ENCODE measurements around the gene KRT15. TPM values are rescaled to one million over a fixed set of nuclear protein-coding genes. Genes with fewer than 3 reads are reported as not detected.

KRT15 gene
- total and polyA plus RNA-seq, 4 donors = 0.14 TPM; not detected in 3

DNA sequence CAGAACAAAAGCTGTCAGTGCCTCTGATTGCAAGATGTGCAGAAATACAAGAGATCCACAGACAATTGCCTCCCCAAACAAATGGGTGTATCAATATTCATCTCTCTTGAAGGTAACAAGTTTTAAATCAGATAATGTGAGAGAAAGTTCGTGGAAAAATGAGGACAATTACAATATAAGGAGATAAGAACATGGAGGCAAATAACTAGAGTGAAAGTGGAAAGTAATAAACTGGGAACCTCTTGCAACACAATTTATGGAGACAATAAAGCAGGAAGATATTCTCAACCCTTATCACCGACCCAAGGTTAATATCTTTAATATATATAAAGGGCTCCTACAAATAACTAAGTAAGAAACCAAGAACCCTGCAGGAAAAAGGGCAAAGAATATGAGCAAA is 23.7 kb upstream of the KRT15 start:
- no peak overlapping the region for H3K9ac ChIP-seq (ENCODE audit: low read depth in 1 of 2, low read length in 2 of 2)
- no peaks in the 10 kb centered on the region for H3K4me1 ChIP-seq (ENCODE audit: control insufficient read depth in 4 of 4, insufficient read depth in 4 of 4, low read length in 3 of 4)
- H3K9me3 ChIP-seq (ENCODE audit: control insufficient read depth in 4 of 4, low read length in 3 of 4) = peaks cover 0 to 3% (median under 1%) of the 10 kb centered on the region in 4 donors
- 47% methylated on average over 2 of the region's 2 CpGs for WGBS
- peaks cover 0 to 2% (median 0%) of the 10 kb centered on the region in 4 donors for H3K27me3 ChIP-seq (ENCODE audit: control insufficient read depth in 4 of 4, insufficient read depth in 4 of 4, low read length in 3 of 4)
- H3K27ac ChIP-seq (ENCODE audit: low read depth in 1 of 2, low read length in 2 of 2) = no peak overlapping the region
- no peak for DNase-seq (ENCODE audit: low spot score)
- no peak overlapping the region for H3K4me3 ChIP-seq (ENCODE audit: low read depth in 1 of 3, low read length in 3 of 3)
- TF ChIP-seq RAD21 (IDR thresholded peaks at IDR 0.05) (no peak), GABPA (IDR thresholded peaks at IDR 0.05 in 1 of 2, conservative IDR thresholded peaks at IDR 0.05 in 1 of 2) (no peak), TAF1 (conservative IDR thresholded peaks at IDR 0.05) (no peak), REST (IDR thresholded peaks at IDR 0.05) (no peak), HNF4A (conservative IDR thresholded peaks at IDR 0.05) (no peak), FOXA1 (IDR thresholded peaks at IDR 0.05) (no peak), NR2F2 (IDR thresholded peaks at IDR 0.05) (no peak), YY1 (IDR thresholded peaks at IDR 0.05) (no peak)
- TF ChIP-seq, protein P1, sequence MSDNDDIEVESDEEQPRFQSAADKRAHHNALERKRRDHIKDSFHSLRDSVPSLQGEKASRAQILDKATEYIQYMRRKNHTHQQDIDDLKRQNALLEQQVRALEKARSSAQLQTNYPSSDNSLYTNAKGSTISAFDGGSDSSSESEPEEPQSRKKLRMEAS (IDR thresholded peaks at IDR 0.05) = no peak
- no peaks in the 10 kb centered on the region for H3K36me3 ChIP-seq (ENCODE audit: control insufficient read depth in 4 of 4, insufficient read depth in 3 of 4, low read depth in 1 of 4, low read length in 3 of 4)

DNA sequence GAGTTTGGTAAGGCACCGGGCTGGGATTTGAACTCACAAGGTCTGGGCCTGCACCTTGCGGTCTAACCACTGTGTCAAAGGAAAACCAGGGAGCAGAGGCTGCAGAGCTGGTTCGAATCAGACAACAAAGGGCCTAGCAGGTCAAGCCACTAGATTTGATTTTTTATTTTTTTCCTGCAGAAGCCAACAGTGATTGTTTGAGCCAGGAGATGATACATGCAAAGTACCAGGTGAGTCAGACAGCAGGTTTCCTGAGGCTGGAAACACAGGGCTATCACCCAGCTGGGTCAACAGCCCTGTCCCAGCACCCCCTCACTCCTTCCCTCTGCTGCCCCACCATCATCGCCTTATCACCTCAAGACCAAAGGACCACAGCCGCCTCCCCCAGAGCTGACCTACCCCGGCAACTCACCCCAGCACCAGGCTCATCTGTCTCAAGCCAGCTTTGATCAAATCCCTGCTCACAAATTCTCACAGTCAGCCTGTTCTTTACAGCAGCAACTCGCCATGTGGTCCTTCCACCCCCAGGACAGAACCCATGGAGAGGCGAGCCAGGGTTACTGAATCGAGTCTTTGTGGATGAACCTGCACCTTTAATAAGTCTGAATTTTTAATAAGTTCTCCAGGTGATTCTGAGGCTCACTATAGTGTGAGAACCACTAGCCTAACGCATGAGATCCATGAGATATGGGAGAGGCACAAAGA is 22.4 kb upstream of the KRT15 start:
- Histone ChIP-seq H3K36me3 (ENCODE audit: control insufficient read depth in 4 of 4, insufficient read depth in 3 of 4, low read depth in 1 of 4, low read length in 3 of 4) (no peaks in the 10 kb centered on the region), H3K4me3 (ENCODE audit: low read depth in 1 of 3, low read length in 3 of 3) (no peak overlapping the region), H3K9ac (ENCODE audit: low read depth in 1 of 2, low read length in 2 of 2) (no peak overlapping the region), H3K9me3 (ENCODE audit: control insufficient read depth in 4 of 4, low read length in 3 of 4) (no peaks in the 10 kb centered on the region), H3K27ac (ENCODE audit: low read depth in 1 of 2, low read length in 2 of 2) (no peak overlapping the region), H3K4me1 (ENCODE audit: control insufficient read depth in 4 of 4, insufficient read depth in 4 of 4, low read length in 3 of 4) (no peaks in the 10 kb centered on the region), H3K27me3 (ENCODE audit: control insufficient read depth in 4 of 4, insufficient read depth in 4 of 4, low read length in 3 of 4) (peaks cover 0 to 2% (median 0%) of the 10 kb centered on the region in 4 donors)
- DNase-seq (ENCODE audit: low spot score) = no peak
- TF ChIP-seq RAD21 (IDR thresholded peaks at IDR 0.05) (no peak), RXRA (IDR thresholded peaks at IDR 0.05) (no peak), FOXA2 (IDR thresholded peaks at IDR 0.05) (no peak), SP1 (IDR thresholded peaks at IDR 0.05) (no peak), HNF4G (IDR thresholded peaks at IDR 0.05) (no peak), JUND (IDR thresholded peaks at IDR 0.05) (no peak), HNF4A (conservative IDR thresholded peaks at IDR 0.05) (no peak), TAF1 (conservative IDR thresholded peaks at IDR 0.05) (no peak), REST (IDR thresholded peaks at IDR 0.05) (no peak), ATF3 (IDR thresholded peaks at IDR 0.05) (no peak), NR2F2 (IDR thresholded peaks at IDR 0.05) (no peak), GABPA (IDR thresholded peaks at IDR 0.05 in 1 of 2, conservative IDR thresholded peaks at IDR 0.05 in 1 of 2) (no peak), YY1 (IDR thresholded peaks at IDR 0.05) (no peak), FOXA1 (IDR thresholded peaks at IDR 0.05) (no peak)
- TF ChIP-seq, protein P2, sequence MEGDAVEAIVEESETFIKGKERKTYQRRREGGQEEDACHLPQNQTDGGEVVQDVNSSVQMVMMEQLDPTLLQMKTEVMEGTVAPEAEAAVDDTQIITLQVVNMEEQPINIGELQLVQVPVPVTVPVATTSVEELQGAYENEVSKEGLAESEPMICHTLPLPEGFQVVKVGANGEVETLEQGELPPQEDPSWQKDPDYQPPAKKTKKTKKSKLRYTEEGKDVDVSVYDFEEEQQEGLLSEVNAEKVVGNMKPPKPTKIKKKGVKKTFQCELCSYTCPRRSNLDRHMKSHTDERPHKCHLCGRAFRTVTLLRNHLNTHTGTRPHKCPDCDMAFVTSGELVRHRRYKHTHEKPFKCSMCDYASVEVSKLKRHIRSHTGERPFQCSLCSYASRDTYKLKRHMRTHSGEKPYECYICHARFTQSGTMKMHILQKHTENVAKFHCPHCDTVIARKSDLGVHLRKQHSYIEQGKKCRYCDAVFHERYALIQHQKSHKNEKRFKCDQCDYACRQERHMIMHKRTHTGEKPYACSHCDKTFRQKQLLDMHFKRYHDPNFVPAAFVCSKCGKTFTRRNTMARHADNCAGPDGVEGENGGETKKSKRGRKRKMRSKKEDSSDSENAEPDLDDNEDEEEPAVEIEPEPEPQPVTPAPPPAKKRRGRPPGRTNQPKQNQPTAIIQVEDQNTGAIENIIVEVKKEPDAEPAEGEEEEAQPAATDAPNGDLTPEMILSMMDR (IDR thresholded peaks at IDR 0.05; ENCODE audit: low read depth, low read length, missing input control) = no peak
- TF ChIP-seq, protein P3, sequence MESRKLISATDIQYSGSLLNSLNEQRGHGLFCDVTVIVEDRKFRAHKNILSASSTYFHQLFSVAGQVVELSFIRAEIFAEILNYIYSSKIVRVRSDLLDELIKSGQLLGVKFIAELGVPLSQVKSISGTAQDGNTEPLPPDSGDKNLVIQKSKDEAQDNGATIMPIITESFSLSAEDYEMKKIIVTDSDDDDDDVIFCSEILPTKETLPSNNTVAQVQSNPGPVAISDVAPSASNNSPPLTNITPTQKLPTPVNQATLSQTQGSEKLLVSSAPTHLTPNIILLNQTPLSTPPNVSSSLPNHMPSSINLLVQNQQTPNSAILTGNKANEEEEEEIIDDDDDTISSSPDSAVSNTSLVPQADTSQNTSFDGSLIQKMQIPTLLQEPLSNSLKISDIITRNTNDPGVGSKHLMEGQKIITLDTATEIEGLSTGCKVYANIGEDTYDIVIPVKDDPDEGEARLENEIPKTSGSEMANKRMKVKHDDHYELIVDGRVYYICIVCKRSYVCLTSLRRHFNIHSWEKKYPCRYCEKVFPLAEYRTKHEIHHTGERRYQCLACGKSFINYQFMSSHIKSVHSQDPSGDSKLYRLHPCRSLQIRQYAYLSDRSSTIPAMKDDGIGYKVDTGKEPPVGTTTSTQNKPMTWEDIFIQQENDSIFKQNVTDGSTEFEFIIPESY (IDR thresholded peaks at IDR 0.05) = no peak
- TF ChIP-seq, protein P1 (IDR thresholded peaks at IDR 0.05) = no peak
- WGBS = 83% methylated on average over 10 of the region's 10 CpGs
